Esophagus muscularis mucosa (tissue), 3 donors: Measurements from ENCODE around the gene PEX14.
A peak's percentile ranks its signal among the peaks of the same experiment; 100 is the strongest.

ENCODE experiments used
- CTCF ChIP-seq, 3 experiments: fragments of 200-600 bp in 2 of 3; fragments of 450-650 bp in 1 of 3; sonication (generic) in 2 of 3; IDR thresholded peaks; one replicate each; pipeline ENCODE4 v1.5.1; 2017 to 2019; ENCODE audit warnings: antibody characterized with exemption in 3 of 3, mild to moderate bottlenecking in 2 of 3, moderate library complexity in 1 of 3
- POLR2A ChIP-seq: fragments of 450-650 bp; IDR thresholded peaks from one replicate; pipeline ENCODE4 v1.6.1; 2017; ENCODE audit warnings: antibody characterized with exemption, moderate library complexity, mild to moderate bottlenecking, low read depth
- POLR2AphosphoS5 ChIP-seq, 2 donors: sonication (generic); formaldehyde crosslinking; IDR thresholded peaks; one replicate each; pipeline ENCODE4 v1.6.1; 2017; ENCODE audit warnings: antibody characterized with exemption in 2 of 2

GRCh38 chr1:10634428-10635084, 159.8 kb downstream of the PEX14 start:
- TF ChIP-seq POLR2A, result no peak
- no peak for TF ChIP-seq CTCF (IDR thresholded peaks at IDR 0.05)
- TF ChIP-seq POLR2AphosphoS5 (IDR thresholded peaks at IDR 0.05), result peak in 1 of 2 donors; percentile 18
